Neural cell (in vitro differentiated cells): ENCODE data around the gene GNG13. TPM values are rescaled to one million over a fixed set of nuclear protein-coding genes. Genes with fewer than 3 reads are reported as not detected.

ENCODE experiments used
- H2AFZ ChIP-seq: fragments of 200-600, 300-800 bp; sonication (generic), shearing (Covaris generic); 2 replicates; pipeline ENCODE4 v1.6.0; 2014; ENCODE audit warnings: low read depth, mild to moderate bottlenecking, antibody characterized with exemption, low read length, moderate library complexity
- H3F3A ChIP-seq: fragments of 200-600 bp; shearing (Covaris generic); 2 replicates; pipeline ENCODE4 v1.6.1; 2016; ENCODE audit warnings: mild to moderate bottlenecking, moderate library complexity, mixed read lengths, antibody characterized with exemption, low read length; ENCODE audit not compliant: insufficient read depth, poor library complexity, severe bottlenecking
- H3K27ac ChIP-seq: fragments of 200-600, 300-800 bp; sonication (generic), shearing (Covaris generic); 2 replicates; pipeline ENCODE4 v1.5.1; 2014; ENCODE audit warnings: mild to moderate bottlenecking, low read length, moderate library complexity
- H3K27me3 ChIP-seq: fragments of 300-800, 200-600 bp; sonication (generic), shearing (Covaris generic); 2 replicates; pipeline ENCODE4 v1.6.0; 2014; ENCODE audit warnings: mild to moderate bottlenecking, low read depth, low read length, moderate library complexity; ENCODE audit not compliant: insufficient read depth
- H3K36me3 ChIP-seq: fragments of 300-800, 200-600 bp; sonication (generic), shearing (Covaris generic); 2 replicates; pipeline ENCODE4 v1.5.1; 2014; ENCODE audit warnings: mild to moderate bottlenecking, antibody characterized with exemption, low read length, moderate library complexity; ENCODE audit not compliant: insufficient read depth
- H3K4me2 ChIP-seq: fragments of 300-800, 200-600 bp; sonication (generic), shearing (Covaris generic); 2 replicates; pipeline ENCODE4 v1.6.0; 2014; ENCODE audit warnings: mild to moderate bottlenecking, low read length
- H3K4me3 ChIP-seq: fragments of 300-800, 200-600 bp; sonication (generic), shearing (Covaris generic); 2 replicates; pipeline ENCODE4 v1.5.1; 2014; ENCODE audit warnings: mild to moderate bottlenecking, low read length, moderate library complexity
- H3K79me2 ChIP-seq: fragments of 200-600 bp; shearing (Covaris generic); replicated peaks from 2 replicates; pipeline ENCODE4 v1.6.0; 2014; ENCODE audit warnings: mild to moderate bottlenecking, low read length, moderate library complexity; ENCODE audit not compliant: insufficient read depth
- H3K9ac ChIP-seq: fragments of 300-800, 200-600 bp; sonication (generic), shearing (Covaris generic); 2 replicates; pipeline ENCODE4 v1.6.1; 2016; ENCODE audit warnings: mild to moderate bottlenecking, low read length, mixed read lengths
- H3K9me2 ChIP-seq: fragments of 200-600 bp; shearing (Covaris generic); 2 replicates; pipeline ENCODE4 v1.6.1; 2016; ENCODE audit warnings: mild to moderate bottlenecking, low read length, mixed read lengths; ENCODE audit not compliant: insufficient read depth
- H3K9me3 ChIP-seq: fragments of 200-600, 300-800 bp; sonication (generic), shearing (Covaris generic); 2 replicates; pipeline ENCODE4 v1.6.1; 2016; ENCODE audit warnings: mild to moderate bottlenecking, mixed run types, low read length, moderate library complexity, mixed read lengths
- H4K20me1 ChIP-seq: fragments of 200-600 bp; shearing (Covaris generic); 2 replicates; pipeline ENCODE4 v1.6.1; 2016; ENCODE audit warnings: mild to moderate bottlenecking, mixed run types; ENCODE audit not compliant: insufficient read depth
- EP300 ChIP-seq: fragments of 450-650 bp; conservative IDR thresholded peaks from 2 replicates; pipeline ENCODE4 v1.6.1; 2014; ENCODE audit warnings: antibody characterized with exemption, mild to moderate bottlenecking, moderate library complexity; ENCODE audit not compliant: poor library complexity, severe bottlenecking
- EZH2 ChIP-seq: fragments of 200-600, 300-800 bp; shearing (Covaris generic), sonication (generic); IDR thresholded peaks from 2 replicates; pipeline ENCODE4 v1.6.1; 2014; ENCODE audit warnings: antibody characterized with exemption, low read length, borderline replicate concordance, mild to moderate bottlenecking; ENCODE audit not compliant: insufficient read depth, poor library complexity, severe bottlenecking
- MXI1 ChIP-seq: fragments of 450-650 bp; conservative IDR thresholded peaks from 2 replicates; pipeline ENCODE4 v1.6.1; 2014; ENCODE audit warnings: antibody characterized with exemption, mild to moderate bottlenecking; ENCODE audit not compliant: poor library complexity, severe bottlenecking
- POLR2AphosphoS5 ChIP-seq: IDR thresholded peaks from 2 replicates; pipeline ENCODE4 v1.6.1; 2012
- RAD21 ChIP-seq: fragments of 450-650 bp; conservative IDR thresholded peaks from 2 replicates; pipeline ENCODE4 v1.6.1; 2014; ENCODE audit warnings: antibody characterized with exemption, mild to moderate bottlenecking, moderate library complexity
- SMC3 ChIP-seq: fragments of 450-650 bp; conservative IDR thresholded peaks from 2 replicates; pipeline ENCODE4 v1.6.1; 2014; ENCODE audit warnings: antibody characterized with exemption, mild to moderate bottlenecking, moderate library complexity; ENCODE audit not compliant: poor library complexity
- TAF1 ChIP-seq: IDR thresholded peaks from 2 replicates; pipeline ENCODE4 v1.6.1; 2012; ENCODE audit warnings: low read depth
- polyA plus RNA-seq: library from polyadenylated mRNA; depleted of rRNA; stranded (reverse); fragments of >200 nt; gene quantifications from 2 replicates; pipeline ENCODE4 v1.2.3, GENCODE V29; 2014
- TF ChIP-seq, protein P1 (sequence below): fragments of 450-650 bp; IDR thresholded peaks from 2 replicates; pipeline ENCODE4 v1.5.1; 2014; ENCODE audit warnings: antibody characterized with exemption, mild to moderate bottlenecking, moderate library complexity; ENCODE audit not compliant: poor library complexity, severe bottlenecking
- TF ChIP-seq, protein P2 (sequence below): IDR thresholded peaks from 2 replicates; pipeline ENCODE4 v1.6.1; 2012; ENCODE audit warnings: borderline replicate concordance

Gene GNG13
- polyA plus RNA-seq, 1 donor from 2014 or later: not detected

DNA sequence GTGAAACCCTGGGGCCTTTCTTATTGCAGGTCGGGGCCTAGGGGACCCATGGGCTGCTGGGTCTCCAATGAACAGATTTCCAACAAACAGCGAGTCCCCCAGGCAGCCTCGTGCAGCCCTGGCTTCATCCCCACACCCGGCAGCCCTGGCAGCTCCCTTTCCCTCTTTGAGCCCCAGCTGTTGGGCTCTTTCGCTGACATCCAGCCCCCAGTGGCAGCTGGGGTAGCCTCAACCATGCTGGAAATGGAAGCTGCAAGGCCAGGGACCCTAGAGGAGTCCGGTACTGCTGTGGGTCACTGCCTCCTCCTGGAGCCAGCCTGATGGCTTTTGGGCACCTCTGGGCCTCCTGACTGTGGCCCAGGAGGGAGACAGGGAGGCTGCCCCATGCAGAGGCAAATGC lies 18.3 kb downstream of the GNG13 start:
- Histone ChIP-seq H3K4me3 (no peak overlapping the region), H3K9ac (no peak overlapping the region)

DNA sequence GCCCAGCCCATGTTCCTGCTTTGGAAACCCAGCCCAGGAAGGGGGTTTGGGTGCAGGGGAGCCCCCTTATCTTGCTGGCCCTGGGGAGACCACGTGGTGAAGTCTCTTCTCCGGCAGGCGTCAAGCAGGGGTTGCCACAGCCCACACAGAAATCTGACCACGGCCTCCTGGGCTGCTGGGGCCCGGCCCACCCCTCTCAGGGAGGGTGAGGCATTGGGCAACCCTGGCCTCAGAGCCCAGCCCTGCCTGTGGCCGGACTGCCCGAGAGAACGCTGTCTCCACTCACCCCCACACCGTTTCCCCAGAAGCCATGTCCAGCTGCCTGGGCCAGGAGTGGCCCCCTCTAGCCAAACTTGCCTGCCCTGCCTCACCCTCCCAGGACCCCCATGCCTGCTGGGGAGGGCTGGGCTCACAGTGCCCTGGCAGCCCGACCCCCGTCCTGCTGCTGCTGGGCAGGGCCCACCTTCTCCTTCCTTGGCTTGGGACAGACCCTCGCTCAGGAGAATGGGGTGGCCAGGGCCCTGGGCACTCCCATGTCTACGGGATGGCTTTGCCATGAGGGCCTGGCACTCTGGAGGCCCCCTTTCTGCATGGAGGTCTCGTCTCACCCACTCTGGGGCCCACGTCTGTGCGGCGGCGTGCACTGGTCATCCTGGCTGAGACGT lies 19.1 kb downstream of the GNG13 start:
- H3K4me3 ChIP-seq: no peak overlapping the region
- no peaks in the 10 kb centered on the region for H3K79me2 ChIP-seq
- no peak overlapping the region for H3K27ac ChIP-seq
- no peaks in the 10 kb centered on the region for H3F3A ChIP-seq
- no peak overlapping the region for H3K4me2 ChIP-seq
- H3K9ac ChIP-seq: no peak overlapping the region
- H3K9me3 ChIP-seq: no peaks in the 10 kb centered on the region
- H2AFZ ChIP-seq: no peak overlapping the region
- TF ChIP-seq EZH2 (no peak), POLR2AphosphoS5 (peak; percentile 20)
- no peaks in the 10 kb centered on the region for H4K20me1 ChIP-seq
- no peaks in the 10 kb centered on the region for H3K36me3 ChIP-seq
- no peaks in the 10 kb centered on the region for H3K9me2 ChIP-seq
- no peaks in the 10 kb centered on the region for H3K27me3 ChIP-seq

More for the DNA sequence above, 18.3 kb downstream of the GNG13 start:
- Histone ChIP-seq H3K4me2 (no peak overlapping the region), H3K36me3 (no peaks in the 10 kb centered on the region), H3F3A (no peaks in the 10 kb centered on the region), H3K9me3 (no peaks in the 10 kb centered on the region), H3K27me3 (no peaks in the 10 kb centered on the region), H3K27ac (no peak overlapping the region), H2AFZ (no peak overlapping the region), H3K79me2 (no peaks in the 10 kb centered on the region), H3K9me2 (no peaks in the 10 kb centered on the region), H4K20me1 (no peaks in the 10 kb centered on the region)
- TF ChIP-seq RAD21 (no peak), POLR2AphosphoS5 (no peak), SMC3 (no peak), EZH2 (no peak), MXI1 (no peak)
- TF ChIP-seq, protein P1, sequence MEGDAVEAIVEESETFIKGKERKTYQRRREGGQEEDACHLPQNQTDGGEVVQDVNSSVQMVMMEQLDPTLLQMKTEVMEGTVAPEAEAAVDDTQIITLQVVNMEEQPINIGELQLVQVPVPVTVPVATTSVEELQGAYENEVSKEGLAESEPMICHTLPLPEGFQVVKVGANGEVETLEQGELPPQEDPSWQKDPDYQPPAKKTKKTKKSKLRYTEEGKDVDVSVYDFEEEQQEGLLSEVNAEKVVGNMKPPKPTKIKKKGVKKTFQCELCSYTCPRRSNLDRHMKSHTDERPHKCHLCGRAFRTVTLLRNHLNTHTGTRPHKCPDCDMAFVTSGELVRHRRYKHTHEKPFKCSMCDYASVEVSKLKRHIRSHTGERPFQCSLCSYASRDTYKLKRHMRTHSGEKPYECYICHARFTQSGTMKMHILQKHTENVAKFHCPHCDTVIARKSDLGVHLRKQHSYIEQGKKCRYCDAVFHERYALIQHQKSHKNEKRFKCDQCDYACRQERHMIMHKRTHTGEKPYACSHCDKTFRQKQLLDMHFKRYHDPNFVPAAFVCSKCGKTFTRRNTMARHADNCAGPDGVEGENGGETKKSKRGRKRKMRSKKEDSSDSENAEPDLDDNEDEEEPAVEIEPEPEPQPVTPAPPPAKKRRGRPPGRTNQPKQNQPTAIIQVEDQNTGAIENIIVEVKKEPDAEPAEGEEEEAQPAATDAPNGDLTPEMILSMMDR: no peak

DNA sequence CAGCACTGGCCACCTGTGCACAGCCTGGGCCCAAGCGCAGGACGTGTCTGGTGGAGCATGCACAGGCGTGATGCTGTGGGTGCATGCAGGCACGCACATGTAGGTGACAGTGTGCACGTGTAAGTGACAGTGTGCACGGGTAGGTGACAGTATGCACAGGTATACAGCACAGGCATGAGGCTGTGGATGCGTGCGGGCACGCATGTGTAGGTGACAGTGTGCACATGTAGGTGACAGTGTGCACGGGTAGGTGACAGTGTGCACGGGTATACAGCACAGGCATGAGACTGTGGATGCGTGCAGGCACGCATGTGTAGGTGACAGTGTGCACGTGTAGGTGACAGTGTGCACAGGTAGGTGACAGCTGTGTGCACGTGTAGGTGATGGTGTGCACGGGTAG lies 20.2 kb downstream of the GNG13 start:
- no peaks in the 10 kb centered on the region for H3K27me3 ChIP-seq
- TF ChIP-seq TAF1 (no peak), POLR2AphosphoS5 (no peak), EZH2 (no peak), RAD21 (no peak), EP300 (no peak), SMC3 (no peak), MXI1 (no peak)
- TF ChIP-seq, protein P2, sequence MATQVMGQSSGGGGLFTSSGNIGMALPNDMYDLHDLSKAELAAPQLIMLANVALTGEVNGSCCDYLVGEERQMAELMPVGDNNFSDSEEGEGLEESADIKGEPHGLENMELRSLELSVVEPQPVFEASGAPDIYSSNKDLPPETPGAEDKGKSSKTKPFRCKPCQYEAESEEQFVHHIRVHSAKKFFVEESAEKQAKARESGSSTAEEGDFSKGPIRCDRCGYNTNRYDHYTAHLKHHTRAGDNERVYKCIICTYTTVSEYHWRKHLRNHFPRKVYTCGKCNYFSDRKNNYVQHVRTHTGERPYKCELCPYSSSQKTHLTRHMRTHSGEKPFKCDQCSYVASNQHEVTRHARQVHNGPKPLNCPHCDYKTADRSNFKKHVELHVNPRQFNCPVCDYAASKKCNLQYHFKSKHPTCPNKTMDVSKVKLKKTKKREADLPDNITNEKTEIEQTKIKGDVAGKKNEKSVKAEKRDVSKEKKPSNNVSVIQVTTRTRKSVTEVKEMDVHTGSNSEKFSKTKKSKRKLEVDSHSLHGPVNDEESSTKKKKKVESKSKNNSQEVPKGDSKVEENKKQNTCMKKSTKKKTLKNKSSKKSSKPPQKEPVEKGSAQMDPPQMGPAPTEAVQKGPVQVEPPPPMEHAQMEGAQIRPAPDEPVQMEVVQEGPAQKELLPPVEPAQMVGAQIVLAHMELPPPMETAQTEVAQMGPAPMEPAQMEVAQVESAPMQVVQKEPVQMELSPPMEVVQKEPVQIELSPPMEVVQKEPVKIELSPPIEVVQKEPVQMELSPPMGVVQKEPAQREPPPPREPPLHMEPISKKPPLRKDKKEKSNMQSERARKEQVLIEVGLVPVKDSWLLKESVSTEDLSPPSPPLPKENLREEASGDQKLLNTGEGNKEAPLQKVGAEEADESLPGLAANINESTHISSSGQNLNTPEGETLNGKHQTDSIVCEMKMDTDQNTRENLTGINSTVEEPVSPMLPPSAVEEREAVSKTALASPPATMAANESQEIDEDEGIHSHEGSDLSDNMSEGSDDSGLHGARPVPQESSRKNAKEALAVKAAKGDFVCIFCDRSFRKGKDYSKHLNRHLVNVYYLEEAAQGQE: no peak
- TF ChIP-seq, protein P1: no peak
- no peaks in the 10 kb centered on the region for H3K79me2 ChIP-seq
- H3K4me2 ChIP-seq: no peak overlapping the region
- H3K4me3 ChIP-seq: no peak overlapping the region
- no peak overlapping the region for H3K9ac ChIP-seq
- H3K9me3 ChIP-seq: no peaks in the 10 kb centered on the region
- H3F3A ChIP-seq: no peaks in the 10 kb centered on the region
- no peaks in the 10 kb centered on the region for H3K36me3 ChIP-seq
- H3K9me2 ChIP-seq: no peaks in the 10 kb centered on the region
- no peak overlapping the region for H2AFZ ChIP-seq
- H3K27ac ChIP-seq: no peak overlapping the region
- H4K20me1 ChIP-seq: no peaks in the 10 kb centered on the region
